Thyroid gland (tissue), 4 donors: ENCODE data around the gene IRAK3. TPM values are rescaled to one million over a fixed set of nuclear protein-coding genes. Genes with fewer than 3 reads are reported as not detected.

ENCODE experiments used
- DNase-seq, 2 donors: peaks; one replicate each; pipeline ENCODE4 v3.0.0-alpha.2; 2019
- H3K27ac ChIP-seq, 3 donors: fragments of 200-600 bp; sonication (generic); 1 replicate in 2 of 3; 2 replicates in 1 of 3; pipeline ENCODE4 v1.5.1; 2016 to 2019; ENCODE audit warnings: mild to moderate bottlenecking in 1 of 3, moderate library complexity in 1 of 3
- H3K27me3 ChIP-seq: fragments of 200-600 bp; sonication (generic); one replicate; pipeline ENCODE4 v1.5.1; 2019
- H3K36me3 ChIP-seq, 2 donors: fragments of 200-600 bp; sonication (generic); one replicate each; pipeline ENCODE4 v1.5.1; 2016 to 2019
- H3K4me1 ChIP-seq, 2 donors: fragments of 200-600 bp; sonication (generic); one replicate each; pipeline ENCODE4 v1.5.1; 2017 to 2019
- H3K4me3 ChIP-seq, 3 donors: fragments of 200-600 bp; sonication (generic); replicated peaks in 1 of 3; 1 replicate in 2 of 3; 2 replicates in 1 of 3; pipeline ENCODE4 v1.5.1; 2016; ENCODE audit warnings: mild to moderate bottlenecking in 1 of 3
- H3K9me3 ChIP-seq: fragments of 200-600 bp; sonication (generic); one replicate; pipeline ENCODE4 v1.5.1; 2017
- POLR2A ChIP-seq, 2 donors: fragments of 450-650 bp; IDR thresholded peaks; one replicate each; pipeline ENCODE4 v1.6.1; 2017; ENCODE audit warnings: antibody characterized with exemption in 2 of 2, mild to moderate bottlenecking in 2 of 2, moderate library complexity in 1 of 2
- WGBS, 2 donors: methylation state at CpG; one replicate each; pipeline ENCODE4 v1.1.5; 2017; 5-methylcytosine and 5-hydroxymethylcytosine counted together
- intact Hi-C: fragments of 100-400 bp; cut with DNase I; formaldehyde crosslinking; loops from one replicate; pipeline ENCODE4 v1.15.1; 2023
- total RNA-seq, 4 donors: library from RNA; depleted of rRNA; stranded (reverse); fragments of >200 nt; gene quantifications; one replicate each; pipeline ENCODE4 v1.2.3, GENCODE V29; 2016
- TF ChIP-seq, protein P1 (sequence below), 6 experiments: fragments of 200-600 bp in 3 of 6; fragments of 450-650 bp in 3 of 6; sonication (generic) in 3 of 6; IDR thresholded peaks; one replicate each; pipeline ENCODE4 v1.5.1; 2016 to 2019; ENCODE audit warnings: antibody characterized with exemption in 6 of 6, mild to moderate bottlenecking in 2 of 6, inconsistent platforms in 1 of 6, moderate library complexity in 1 of 6

IRAK3 gene
- total RNA-seq, 4 donors from 2014 or later: 8.0 to 26.6 (median 17.6) TPM

DNA sequence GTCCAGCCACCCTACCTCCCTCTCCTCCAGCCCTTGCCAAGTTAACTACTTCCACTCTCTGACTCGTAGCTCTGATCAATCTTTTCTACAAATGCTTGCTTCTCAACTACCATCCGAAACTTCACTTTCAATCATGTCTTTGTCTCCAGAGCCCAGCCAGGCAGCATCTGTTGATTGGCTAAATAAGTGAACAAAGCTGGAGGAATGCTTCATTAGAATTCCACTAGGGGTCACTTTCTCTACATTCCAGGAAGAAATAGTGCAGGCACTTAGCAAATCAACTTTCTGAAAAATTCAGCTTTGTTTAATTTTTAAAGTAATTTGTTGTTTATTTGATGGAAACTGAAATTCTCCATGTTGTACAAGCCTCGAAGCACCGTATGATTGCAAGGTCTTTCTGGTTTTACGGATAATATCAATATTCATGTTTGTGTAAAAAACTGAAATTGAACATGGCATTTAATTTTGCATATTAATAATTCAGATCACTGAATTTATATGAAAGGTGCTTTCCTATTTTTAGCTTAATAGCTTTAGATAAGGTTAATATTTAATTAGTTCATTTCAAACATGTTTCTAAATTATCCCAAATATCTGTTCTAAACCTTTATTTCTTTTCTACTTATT is 80.9 kb downstream of the IRAK3 start:
- no peak for TF ChIP-seq POLR2A (IDR thresholded peaks at IDR 0.05)
- TF ChIP-seq, protein P1, sequence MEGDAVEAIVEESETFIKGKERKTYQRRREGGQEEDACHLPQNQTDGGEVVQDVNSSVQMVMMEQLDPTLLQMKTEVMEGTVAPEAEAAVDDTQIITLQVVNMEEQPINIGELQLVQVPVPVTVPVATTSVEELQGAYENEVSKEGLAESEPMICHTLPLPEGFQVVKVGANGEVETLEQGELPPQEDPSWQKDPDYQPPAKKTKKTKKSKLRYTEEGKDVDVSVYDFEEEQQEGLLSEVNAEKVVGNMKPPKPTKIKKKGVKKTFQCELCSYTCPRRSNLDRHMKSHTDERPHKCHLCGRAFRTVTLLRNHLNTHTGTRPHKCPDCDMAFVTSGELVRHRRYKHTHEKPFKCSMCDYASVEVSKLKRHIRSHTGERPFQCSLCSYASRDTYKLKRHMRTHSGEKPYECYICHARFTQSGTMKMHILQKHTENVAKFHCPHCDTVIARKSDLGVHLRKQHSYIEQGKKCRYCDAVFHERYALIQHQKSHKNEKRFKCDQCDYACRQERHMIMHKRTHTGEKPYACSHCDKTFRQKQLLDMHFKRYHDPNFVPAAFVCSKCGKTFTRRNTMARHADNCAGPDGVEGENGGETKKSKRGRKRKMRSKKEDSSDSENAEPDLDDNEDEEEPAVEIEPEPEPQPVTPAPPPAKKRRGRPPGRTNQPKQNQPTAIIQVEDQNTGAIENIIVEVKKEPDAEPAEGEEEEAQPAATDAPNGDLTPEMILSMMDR (IDR thresholded peaks at IDR 0.05): peak in 4 of 6 experiments; percentile 41 to 71 (median 55)
- intact Hi-C loops: loop anchor here (10.0 kb wide), 1 partner anchor 425 kb away; no protein-coding TSS in a partner anchor
- H3K27me3 ChIP-seq: no peaks in the 10 kb centered on the region
- H3K4me1 ChIP-seq: no peaks in the 10 kb centered on the region
- 67 to 68% methylated on average over 5 of the region's 5 CpGs for WGBS, 2 donors
- H3K36me3 ChIP-seq: no peaks in the 10 kb centered on the region
- H3K27ac ChIP-seq: no peak overlapping the region
- H3K4me3 ChIP-seq: no peak overlapping the region
- H3K9me3 ChIP-seq: no peaks in the 10 kb centered on the region
- no peak for DNase-seq

DNA sequence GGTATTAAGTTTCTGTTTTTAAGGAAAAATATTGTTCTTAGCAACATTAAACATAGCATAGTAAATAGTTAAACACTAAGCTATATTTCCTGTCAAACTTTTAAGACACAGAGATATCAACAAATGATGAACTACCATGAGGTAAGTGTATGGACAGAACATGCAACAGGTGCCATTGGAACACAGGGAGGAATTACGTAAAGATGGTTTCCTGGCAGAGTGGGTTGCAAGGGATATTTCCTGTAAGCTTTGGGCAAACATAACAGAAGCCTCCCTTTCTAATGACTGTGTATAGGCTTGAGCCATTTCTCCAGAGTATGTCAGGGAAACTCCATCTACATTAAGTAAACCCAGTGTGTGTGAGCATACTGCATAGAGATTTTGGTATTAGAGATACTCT is 81.6 kb downstream of the IRAK3 start:
- no peaks in the 10 kb centered on the region for H3K27me3 ChIP-seq
- TF ChIP-seq, protein P1 (IDR thresholded peaks at IDR 0.05): no peak
- no peak for TF ChIP-seq POLR2A (IDR thresholded peaks at IDR 0.05)
- no peak for DNase-seq
- no peak overlapping the region for H3K27ac ChIP-seq
- no peaks in the 10 kb centered on the region for H3K4me1 ChIP-seq
- no peak overlapping the region for H3K4me3 ChIP-seq
- 86 to 90% methylated on average over 1 of the region's 1 CpG for WGBS, 2 donors
- H3K9me3 ChIP-seq: no peaks in the 10 kb centered on the region
- no peaks in the 10 kb centered on the region for H3K36me3 ChIP-seq
- intact Hi-C loops: no loop called here

DNA sequence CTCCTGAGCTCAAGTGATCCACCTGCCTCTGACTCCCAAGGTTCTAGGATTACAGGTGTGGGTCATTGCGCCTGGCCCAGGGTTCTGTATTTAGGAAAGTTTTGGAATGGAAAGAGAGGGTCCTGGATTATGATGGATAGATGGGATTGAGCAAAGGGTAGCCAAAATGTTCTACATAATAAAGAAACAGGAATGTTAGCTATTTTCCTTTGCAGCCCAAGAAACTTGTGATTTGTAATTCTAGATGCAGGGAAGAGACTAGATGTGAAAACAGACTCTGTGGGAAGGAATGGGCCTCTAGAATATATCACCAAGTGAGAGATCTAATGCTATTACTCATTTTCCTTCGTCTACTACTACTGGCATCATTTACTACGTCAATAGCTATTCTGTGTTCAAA is 83.6 kb downstream of the IRAK3 start:
- intact Hi-C loops: no loop called here
- DNase-seq: no peak
- H3K4me3 ChIP-seq: no peak overlapping the region
- H3K9me3 ChIP-seq: no peaks in the 10 kb centered on the region
- H3K4me1 ChIP-seq: no peaks in the 10 kb centered on the region
- H3K27ac ChIP-seq: no peak overlapping the region
- TF ChIP-seq POLR2A (IDR thresholded peaks at IDR 0.05): no peak
- TF ChIP-seq, protein P1 (IDR thresholded peaks at IDR 0.05): no peak
- no peaks in the 10 kb centered on the region for H3K36me3 ChIP-seq
- 60 to 64% methylated on average over 3 of the region's 3 CpGs for WGBS, 2 donors
- H3K27me3 ChIP-seq: no peaks in the 10 kb centered on the region

DNA sequence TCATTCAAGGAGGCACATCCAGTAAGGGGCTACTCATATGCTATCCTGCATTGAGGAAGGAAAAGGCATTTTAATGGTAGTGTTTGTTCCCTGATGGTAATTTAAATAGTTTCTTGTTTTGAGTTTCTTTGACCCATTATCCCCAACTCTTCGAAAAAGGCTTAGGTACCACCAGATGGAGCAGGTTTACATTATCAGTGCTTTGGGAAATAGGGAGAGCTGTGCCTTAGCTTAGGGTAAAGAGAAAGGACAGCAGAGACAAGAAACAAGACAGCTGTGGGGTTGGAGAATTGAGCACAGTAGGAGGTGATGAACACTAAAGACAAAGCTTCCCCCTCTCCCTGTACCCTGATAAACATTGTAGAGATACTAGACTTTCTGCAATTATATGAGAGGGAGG is 84.1 kb downstream of the IRAK3 start:
- WGBS, 2 donors: 83 to 88% methylated on average over 1 of the region's 1 CpG
- TF ChIP-seq POLR2A (IDR thresholded peaks at IDR 0.05): no peak
- TF ChIP-seq, protein P1 (IDR thresholded peaks at IDR 0.05): no peak
- H3K4me3 ChIP-seq: no peak overlapping the region
- H3K9me3 ChIP-seq: no peaks in the 10 kb centered on the region
- no peaks in the 10 kb centered on the region for H3K4me1 ChIP-seq
- intact Hi-C loops: no loop called here
- no peak for DNase-seq
- H3K36me3 ChIP-seq: no peaks in the 10 kb centered on the region
- no peaks in the 10 kb centered on the region for H3K27me3 ChIP-seq
- no peak overlapping the region for H3K27ac ChIP-seq

DNA sequence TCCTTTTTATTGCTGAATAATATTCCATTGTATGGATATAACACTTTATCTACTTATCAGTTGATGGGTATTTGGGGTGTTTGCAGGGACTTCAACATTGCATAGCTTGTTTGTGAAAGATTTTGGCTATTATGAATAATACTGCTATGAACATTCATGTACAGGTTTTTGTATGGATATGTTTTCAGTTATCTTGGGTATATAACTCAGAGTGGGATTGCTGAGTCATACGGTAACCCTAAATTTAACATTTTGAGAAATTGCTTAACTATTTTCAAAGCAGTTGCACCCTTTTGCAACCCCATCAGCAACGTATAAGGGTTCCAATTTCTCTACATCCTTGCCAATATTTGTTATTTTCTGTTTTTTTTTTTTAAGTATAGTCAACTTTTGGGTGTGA is 86.0 kb downstream of the IRAK3 start:
- H3K4me3 ChIP-seq: no peak overlapping the region
- no peaks in the 10 kb centered on the region for H3K4me1 ChIP-seq
- no peaks in the 10 kb centered on the region for H3K36me3 ChIP-seq
- no peak for TF ChIP-seq POLR2A (IDR thresholded peaks at IDR 0.05)
- TF ChIP-seq, protein P1 (IDR thresholded peaks at IDR 0.05): no peak
- no peak overlapping the region for H3K27ac ChIP-seq
- no peaks in the 10 kb centered on the region for H3K27me3 ChIP-seq
- intact Hi-C loops: no loop called here
- no peak for DNase-seq
- WGBS, 2 donors: 78 to 79% methylated on average over 2 of the region's 2 CpGs
- H3K9me3 ChIP-seq: no peaks in the 10 kb centered on the region
